H1 (cell line): ENCODE measurements around the gene CALHM3. TPM values are rescaled to one million over a fixed set of nuclear protein-coding genes. Genes with fewer than 3 reads are reported as not detected.

Experiments
- CTCF ChIA-PET: fragments of 300-600 bp; sonication (Branson Sonifier 250); formaldehyde crosslinking; loops from one replicate; lab custom pipeline; 2021; ENCODE audit not compliant: partially characterized antibody; lab: Charles Lee
- POLR2A ChIA-PET: fragments of 300-600 bp; sonication (Branson Sonifier 250); formaldehyde crosslinking; loops from one replicate; lab custom pipeline; 2021; ENCODE audit warnings: inconsistent platforms; ENCODE audit not compliant: partially characterized antibody; lab: Charles Lee
- DNase-seq, 2 experiments: peaks; one replicate each; pipeline versions ENCODE4 v3.0.0 to v3.0.0-alpha.2; 2010 to 2022; ENCODE audit warnings: low spot score in 2 of 2, low read depth in 1 of 2, mixed read lengths in 1 of 2
- FAIRE-seq: peaks from 2 replicates; lab custom pipeline; 2011; peaks lifted over from hg19 to GRCh38; lab: Jason Lieb, UNC
- H2AFZ ChIP-seq: 2 replicates; pipeline ENCODE4 v1.8.1; 2012; ENCODE audit warnings: low read length, inconsistent platforms
- H2AK5ac ChIP-seq: 2 replicates; pipeline ENCODE4 v1.6.1; 2013; ENCODE audit warnings: low read depth, low read length
- H2BK120ac ChIP-seq: replicated peaks from 2 replicates; pipeline ENCODE3; 2013; ENCODE audit warnings: low read depth, low read length, inconsistent platforms
- H2BK12ac ChIP-seq: 2 replicates; pipeline ENCODE4 v1.6.1; 2013; ENCODE audit warnings: low read depth, low read length
- H2BK15ac ChIP-seq: 2 replicates; pipeline ENCODE4 v1.6.1; 2013; ENCODE audit warnings: low read length
- H2BK20ac ChIP-seq: 2 replicates; pipeline ENCODE4 v1.6.1; 2013; ENCODE audit warnings: low read length
- H2BK5ac ChIP-seq: 2 replicates; pipeline ENCODE4 v1.6.1; 2013; ENCODE audit warnings: low read depth, low read length
- H3K14ac ChIP-seq: 2 replicates; pipeline ENCODE4 v1.6.1; 2013; ENCODE audit warnings: inconsistent platforms; ENCODE audit not compliant: insufficient read length
- H3K18ac ChIP-seq: 2 replicates; pipeline ENCODE4 v1.6.1; 2013; ENCODE audit warnings: low read length; ENCODE audit errors: extremely low read depth
- H3K23ac ChIP-seq: 2 replicates; pipeline ENCODE4 v1.6.1; 2013; ENCODE audit warnings: inconsistent platforms; ENCODE audit not compliant: insufficient read length
- H3K23me2 ChIP-seq: 2 replicates; pipeline ENCODE4 v1.6.1; 2013; ENCODE audit warnings: low read depth, low read length
- H3K27ac ChIP-seq: 2 replicates; pipeline ENCODE4 v1.6.1; 2011; ENCODE audit warnings: low read depth, low read length, inconsistent platforms
- H3K27me3 ChIP-seq, 4 experiments: replicated peaks in 1 of 4; 1 replicate in 1 of 4; 2 replicates in 3 of 4; pipeline versions ENCODE4 v1.6.1 to v1.8.1; 2011 to 2013; ENCODE audit warnings: low read length in 3 of 4, mild to moderate bottlenecking in 3 of 4, inconsistent platforms in 2 of 4, mixed read lengths in 2 of 4, moderate library complexity in 1 of 4; ENCODE audit not compliant: control insufficient read depth in 3 of 4, insufficient read depth in 3 of 4; ENCODE audit errors: extremely low read depth in 1 of 4
- H3K36me3 ChIP-seq, 4 experiments: 2 replicates each; pipeline versions ENCODE4 v1.6.1 to v1.8.1; 2011 to 2013; ENCODE audit warnings: mild to moderate bottlenecking in 4 of 4, low read length in 3 of 4, moderate library complexity in 2 of 4, control low read depth in 1 of 4, inconsistent platforms in 1 of 4; ENCODE audit not compliant: insufficient read depth in 4 of 4, control insufficient read depth in 2 of 4
- H3K4ac ChIP-seq: replicated peaks from 2 replicates; pipeline ENCODE3; 2013; ENCODE audit warnings: low read length, low read depth, mixed read lengths, inconsistent platforms; ENCODE audit not compliant: insufficient read length
- H3K4me1 ChIP-seq, 4 experiments: replicated peaks in 1 of 4; 1 replicate in 1 of 4; 2 replicates in 3 of 4; pipeline versions ENCODE4 v1.6.1 to v1.8.1; 2011 to 2013; ENCODE audit warnings: low read length in 3 of 4, inconsistent platforms in 2 of 4, mixed read lengths in 1 of 4; ENCODE audit not compliant: insufficient read depth in 4 of 4, control insufficient read depth in 3 of 4
- H3K4me2 ChIP-seq, 2 experiments: 2 replicates each; pipeline versions ENCODE4 v1.6.1 to v1.8.1; 2011 to 2013; ENCODE audit warnings: low read depth in 2 of 2, low read length in 2 of 2, control low read depth in 1 of 2, inconsistent platforms in 1 of 2, mild to moderate bottlenecking in 1 of 2; ENCODE audit not compliant: insufficient read depth in 1 of 2
- H3K4me3 ChIP-seq, 4 experiments: fragments of 200-600, 300-600 bp in 1 of 4; sonication (generic), shearing (Covaris generic), sonication (Bioruptor Twin) in 1 of 4; 2 replicates each; pipeline versions ENCODE4 v1.5.1 to v1.8.1; 2011 to 2016; ENCODE audit warnings: low read length in 4 of 4, low read depth in 3 of 4, control low read depth in 2 of 4, inconsistent platforms in 2 of 4, mild to moderate bottlenecking in 2 of 4, mixed read lengths in 1 of 4, moderate library complexity in 1 of 4; ENCODE audit not compliant: insufficient read depth in 2 of 4; ENCODE audit errors: extremely low read depth in 1 of 4
- H3K56ac ChIP-seq: replicated peaks from 2 replicates; pipeline ENCODE3; 2013; ENCODE audit warnings: low read depth, mild to moderate bottlenecking, mixed read lengths, low read length, inconsistent platforms; ENCODE audit not compliant: insufficient read length
- H3K79me1 ChIP-seq: 2 replicates; pipeline ENCODE4 v1.6.1; 2013; ENCODE audit warnings: low read depth, low read length, control low read depth
- H3K79me2 ChIP-seq, 2 experiments: 2 replicates each; pipeline versions ENCODE4 v1.6.1 to v1.8.1; 2012 to 2013; ENCODE audit warnings: low read length in 2 of 2, mild to moderate bottlenecking in 2 of 2, inconsistent platforms in 1 of 2; ENCODE audit not compliant: insufficient read depth in 2 of 2, control insufficient read depth in 1 of 2
- H3K9ac ChIP-seq, 4 experiments: replicated peaks in 1 of 4; 1 replicate in 1 of 4; 2 replicates in 3 of 4; pipeline versions ENCODE4 v1.6.1 to v1.8.1; 2011 to 2013; ENCODE audit warnings: low read depth in 3 of 4, low read length in 3 of 4, control low read depth in 2 of 4, mild to moderate bottlenecking in 2 of 4, moderate library complexity in 2 of 4, inconsistent platforms in 1 of 4; ENCODE audit errors: extremely low read depth in 1 of 4
- H3K9me3 ChIP-seq, 2 experiments: 2 replicates each; pipeline versions ENCODE4 v1.6.1 to v1.8.1; 2012 to 2013; ENCODE audit warnings: mild to moderate bottlenecking in 2 of 2, moderate library complexity in 2 of 2, control low read depth in 1 of 2, inconsistent platforms in 1 of 2, low read depth in 1 of 2, low read length in 1 of 2, mixed read lengths in 1 of 2; ENCODE audit not compliant: insufficient read depth in 2 of 2
- H4K20me1 ChIP-seq, 2 experiments: replicated peaks in 1 of 2; 2 replicates each; pipeline versions ENCODE3 to v1.8.1; 2011 to 2013; ENCODE audit warnings: inconsistent platforms in 2 of 2, low read length in 2 of 2, mild to moderate bottlenecking in 1 of 2; ENCODE audit not compliant: insufficient read depth in 2 of 2, control insufficient read depth in 1 of 2
- H4K5ac ChIP-seq: 2 replicates; pipeline ENCODE4 v1.6.1; 2013; ENCODE audit warnings: low read length, low read depth, mixed read lengths, inconsistent platforms; ENCODE audit not compliant: insufficient read length
- H4K8ac ChIP-seq: 2 replicates; pipeline ENCODE4 v1.8.0; 2013; ENCODE audit warnings: mild to moderate bottlenecking, moderate library complexity, low read length, inconsistent platforms; ENCODE audit not compliant: insufficient read depth; ENCODE audit errors: extremely low read depth
- H4K91ac ChIP-seq: replicated peaks from 2 replicates; pipeline ENCODE3; 2013; ENCODE audit warnings: low read length, mixed read lengths, inconsistent platforms; ENCODE audit not compliant: insufficient read length
- BCL11A ChIP-seq, 2 experiments: IDR thresholded peaks; one replicate each; pipeline ENCODE4 v1.6.1; 2011; ENCODE audit warnings: low read depth in 2 of 2, low read length in 2 of 2, mild to moderate bottlenecking in 2 of 2
- CBX8 ChIP-seq: fragments of 300-800, 300-1000 bp; sonication (generic); IDR thresholded peaks from 2 replicates; pipeline ENCODE4 v1.7.1; 2016; ENCODE audit warnings: low read depth, low read length, borderline replicate concordance
- CHD1 ChIP-seq: IDR thresholded peaks from 2 replicates; pipeline ENCODE4 v1.6.1; 2012; ENCODE audit warnings: low read depth, low read length, improper control_type of control experiment
- EP300 ChIP-seq, 2 experiments: IDR thresholded peaks; 1 replicate in 1 of 2; 2 replicates in 1 of 2; pipeline ENCODE4 v1.6.1; 2011 to 2012; ENCODE audit warnings: low read depth in 2 of 2, low read length in 2 of 2, mild to moderate bottlenecking in 2 of 2, borderline replicate concordance in 1 of 2, inconsistent platforms in 1 of 2, moderate library complexity in 1 of 2
- GABPA ChIP-seq: IDR thresholded peaks from 2 replicates; pipeline ENCODE4 v1.6.1; 2011; ENCODE audit warnings: mild to moderate bottlenecking, low read length, moderate library complexity, borderline replicate concordance; ENCODE audit not compliant: insufficient read depth
- SAP30 ChIP-seq: fragments of 300-600 bp; sonication (generic); IDR thresholded peaks from 2 replicates; pipeline ENCODE4 v1.7.1; 2012; ENCODE audit warnings: low read length, moderate library complexity, mild to moderate bottlenecking, inconsistent platforms; ENCODE audit not compliant: insufficient read depth, insufficient replicate concordance
- SIN3A ChIP-seq, 2 experiments: IDR thresholded peaks in 1 of 2; conservative IDR thresholded peaks in 1 of 2; 2 replicates each; pipeline ENCODE4 v1.6.1; 2011 to 2012; ENCODE audit warnings: low read length in 2 of 2, improper control_type of control experiment in 1 of 2, low read depth in 1 of 2, mild to moderate bottlenecking in 1 of 2
- SP4 ChIP-seq: IDR thresholded peaks from 2 replicates; pipeline ENCODE4 v1.6.1; 2012; ENCODE audit warnings: low read length, inconsistent platforms
- TEAD4 ChIP-seq: IDR thresholded peaks from 2 replicates; pipeline ENCODE4 v1.6.1; 2012; ENCODE audit warnings: low read depth, low read length, inconsistent platforms, mixed read lengths
- WGBS, 2 experiments: shearing (Covaris generic) in 1 of 2; methylation state at CpG; one replicate each; pipeline versions ENCODE4 v1.1.6 to v1.1.7; 2013 to 2015; ENCODE audit warnings: low lambda C conversion rate in 2 of 2, mixed read lengths in 2 of 2, inconsistent platforms in 1 of 2, low coverage in 1 of 2, missing lambda C conversion rate in 1 of 2; ENCODE audit not compliant: insufficient replicate concordance in 2 of 2, insufficient coverage in 1 of 2, insufficient read length in 1 of 2; ENCODE audit errors: extremely low coverage in 1 of 2, missing lambda C conversion rate in 1 of 2; 5-methylcytosine and 5-hydroxymethylcytosine counted together
- polyA plus RNA-seq, 7 experiments: library from polyadenylated mRNA; depleted of rRNA in 3 of 7; stranded (reverse) in 5 of 7; unstranded in 2 of 7; fragments of >200 nt in 5 of 7; fragments of 200-250 nt in 2 of 7; gene quantifications; 1 replicate in 5 of 7; 2 replicates in 1 of 7; 4 replicates in 1 of 7; pipeline versions ENCODE4 v1.2.1 to v1.2.3, GENCODE V29; 2011 to 2013; ENCODE audit warnings: missing spikeins in 2 of 7, mixed read lengths in 2 of 7
- total RNA-seq: library from RNA; stranded (reverse); fragmentation: NEBNext Ultra II Directional; extraction: Animal tissue kit (Norgen Biotek cat#: 25700); gene quantifications from 2 replicates; pipeline ENCODE4 v1.2.1, GENCODE V29; 2021
- TF ChIP-seq, protein P1 (sequence below): IDR thresholded peaks from 2 replicates; pipeline ENCODE4 v1.6.1; 2012; ENCODE audit warnings: inconsistent platforms
- TF ChIP-seq, protein P2 (sequence below): IDR thresholded peaks from 2 replicates; pipeline ENCODE4 v1.6.1; 2012; ENCODE audit warnings: low read length, inconsistent platforms

Gene CALHM3
- total and polyA plus RNA-seq, 2 of the 8 experiments (the other 6 are each of a cell fraction or from before 2014, with no cell fraction given) = 0.17 to 0.60 TPM

DNA sequence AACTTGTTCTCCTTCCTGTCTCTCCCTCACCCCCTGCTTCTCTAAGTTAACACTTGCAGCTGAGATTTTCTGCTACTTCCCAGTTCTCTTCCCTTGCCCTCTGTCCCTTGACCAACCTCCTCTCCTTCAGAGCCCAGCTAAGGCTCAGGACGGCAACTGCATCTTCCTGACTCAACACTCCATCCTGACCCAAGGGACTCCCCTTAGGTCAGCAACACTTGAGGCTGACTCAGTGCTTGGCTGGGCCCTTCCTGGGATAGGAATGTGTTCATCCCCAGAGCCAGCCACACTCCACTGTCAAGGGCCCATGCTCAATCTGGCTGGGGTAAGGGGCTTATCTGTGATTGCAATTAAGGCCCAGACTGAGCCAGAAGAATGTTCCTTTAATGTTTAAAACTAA lies 30.3 kb downstream of the CALHM3 start:
- Histone ChIP-seq H2AFZ (no peak overlapping the region), H3K23ac (no peak overlapping the region), H2BK120ac (no peak overlapping the region), H3K4me1 (peaks cover 0 to 15% (median 4%) of the 10 kb centered on the region in 4 experiments; a peak in 5 of 7 replicates), H3K4ac (no peak overlapping the region), H2BK15ac (no peak overlapping the region), H3K23me2 (peaks cover 3% of the 10 kb centered on the region; the same call in 1 of the 2 replicates), H3K79me1 (no peaks in the 10 kb centered on the region; the same call in 1 of the 2 replicates), H4K5ac (no peak overlapping the region), H2BK20ac (no peak overlapping the region), H3K14ac (no peak overlapping the region), H2AK5ac (no peak overlapping the region), H2BK5ac (no peak overlapping the region), H2BK12ac (no peak overlapping the region), H3K36me3 (peaks cover 14 to 38% (median 30%) of the 10 kb centered on the region in 4 experiments), H3K4me2 (no peak overlapping the region), H3K56ac (no peak overlapping the region), H4K91ac (no peak overlapping the region), H3K4me3 (no peak overlapping the region), H3K9ac (no peak overlapping the region), H4K8ac (no peak overlapping the region), H3K18ac (no peak overlapping the region), H3K79me2 (no peaks in the 10 kb centered on the region), H3K27me3 (no peaks in the 10 kb centered on the region; a peak in 2 of 7 replicates), H3K9me3 (no peaks in the 10 kb centered on the region), H4K20me1 (peaks cover 3 to 10% of the 10 kb centered on the region in 2 experiments), H3K27ac (no peak overlapping the region)
- DNase-seq (no peak), FAIRE-seq (no peak)
- CTCF ChIA-PET = interaction anchor here (0.8 to 5.0 kb wide), 7 partner anchors 11 to 115 kb away, joined by 3 to 30 read pairs (median 7); no protein-coding TSS in a partner anchor
- WGBS, 2 experiments = 87% methylated on average over 1 of the region's 1 CpG; no CpG with 5 or more reads in 1 of the 2 experiments
- POLR2A ChIA-PET = interaction anchor here (0.6 to 1.0 kb wide), 2 partner anchors 8 to 823 kb away, joined by 3 read pairs; no protein-coding TSS in a partner anchor
- TF ChIP-seq SIN3A (conservative IDR thresholded peaks at IDR 0.05 in 1 of 2, IDR thresholded peaks at IDR 0.05 in 1 of 2; ENCODE audit: low read depth in 1 of 2, low read length in 2 of 2) = no peak
- TF ChIP-seq, protein P1, sequence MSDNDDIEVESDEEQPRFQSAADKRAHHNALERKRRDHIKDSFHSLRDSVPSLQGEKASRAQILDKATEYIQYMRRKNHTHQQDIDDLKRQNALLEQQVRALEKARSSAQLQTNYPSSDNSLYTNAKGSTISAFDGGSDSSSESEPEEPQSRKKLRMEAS = no peak
- TF ChIP-seq EP300 (IDR thresholded peaks at IDR 0.05; ENCODE audit: borderline replicate concordance in 1 of 2, low read depth in 2 of 2, low read length in 2 of 2) = no peak
- no peak for TF ChIP-seq SP4
- TF ChIP-seq, protein P2, sequence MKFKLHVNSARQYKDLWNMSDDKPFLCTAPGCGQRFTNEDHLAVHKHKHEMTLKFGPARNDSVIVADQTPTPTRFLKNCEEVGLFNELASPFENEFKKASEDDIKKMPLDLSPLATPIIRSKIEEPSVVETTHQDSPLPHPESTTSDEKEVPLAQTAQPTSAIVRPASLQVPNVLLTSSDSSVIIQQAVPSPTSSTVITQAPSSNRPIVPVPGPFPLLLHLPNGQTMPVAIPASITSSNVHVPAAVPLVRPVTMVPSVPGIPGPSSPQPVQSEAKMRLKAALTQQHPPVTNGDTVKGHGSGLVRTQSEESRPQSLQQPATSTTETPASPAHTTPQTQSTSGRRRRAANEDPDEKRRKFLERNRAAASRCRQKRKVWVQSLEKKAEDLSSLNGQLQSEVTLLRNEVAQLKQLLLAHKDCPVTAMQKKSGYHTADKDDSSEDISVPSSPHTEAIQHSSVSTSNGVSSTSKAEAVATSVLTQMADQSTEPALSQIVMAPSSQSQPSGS = no peak
- no peak for TF ChIP-seq CBX8
- TF ChIP-seq BCL11A (IDR thresholded peaks at IDR 0.05; ENCODE audit: low read depth in 2 of 2, low read length in 2 of 2) = no peak
- no peak for TF ChIP-seq GABPA
- no peak for TF ChIP-seq SAP30
- no peak for TF ChIP-seq TEAD4
- TF ChIP-seq CHD1 = no peak
